Epithelial cell of proximal tubule (primary cell): ENCODE results near the gene IGSF8. TPM values are rescaled to one million over a fixed set of nuclear protein-coding genes. Genes with fewer than 3 reads are reported as not detected.

ENCODE experiments used
- DNase-seq: peaks from one replicate; pipeline ENCODE4 v3.0.0-alpha.2; 2011; ENCODE audit warnings: low read depth
- H3K4me3 ChIP-seq: 2 replicates; pipeline ENCODE4 v1.5.1; 2011; ENCODE audit warnings: low read depth, mild to moderate bottlenecking, low read length
- CTCF ChIP-seq: conservative IDR thresholded peaks from 2 replicates; pipeline ENCODE4 v1.5.1; 2012; ENCODE audit warnings: low read depth, mild to moderate bottlenecking, low read length
- total RNA-seq: library from RNA; depleted of rRNA; stranded (reverse); fragments of >200 nt; gene quantifications from 2 replicates; pipeline ENCODE4 v1.2.3, GENCODE V29; 2015

IGSF8 gene
- total RNA-seq, 1 donor from 2014 or later = 33.3 TPM

DNA sequence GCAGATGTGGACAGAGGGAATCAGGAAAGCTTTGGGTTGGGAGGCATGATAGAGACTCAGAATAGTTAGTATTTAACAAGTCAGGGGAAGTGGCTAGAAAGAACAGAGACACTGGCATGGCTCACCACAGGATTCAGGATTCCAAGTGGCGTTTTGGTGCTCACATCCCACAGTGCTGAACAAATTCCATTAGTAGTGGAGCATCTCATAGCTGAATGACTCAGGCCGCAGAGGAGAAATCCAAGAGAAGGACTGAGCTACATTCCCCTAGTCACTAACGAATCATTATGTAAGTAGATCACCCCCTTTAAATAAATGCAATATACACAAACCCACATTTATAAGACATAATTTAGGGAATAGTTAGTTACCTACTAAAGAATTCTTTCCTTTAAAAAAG lies 22.1 kb downstream of the IGSF8 start:
- no peak for DNase-seq
- no peak overlapping the region for H3K4me3 ChIP-seq
- TF ChIP-seq CTCF = no peak

DNA sequence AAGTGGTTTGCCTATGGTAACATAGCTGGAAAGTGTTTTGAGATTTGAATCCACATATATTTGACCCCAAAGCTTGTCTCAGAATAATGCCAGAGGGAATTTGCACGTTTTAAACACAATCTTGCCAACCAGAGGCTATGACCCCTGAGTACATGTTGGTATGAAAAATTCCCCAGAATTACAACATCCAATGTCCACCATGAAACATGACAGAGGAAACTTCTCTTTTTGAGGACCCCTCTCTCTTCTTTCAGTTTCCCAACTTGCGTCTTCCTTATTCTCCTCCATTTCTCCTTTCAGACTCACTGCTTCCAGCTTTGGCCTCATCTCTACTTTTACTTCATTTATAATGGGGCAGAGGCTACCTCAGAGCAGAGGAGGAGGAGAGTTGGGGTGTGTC lies 22.6 kb downstream of the IGSF8 start:
- no peak for TF ChIP-seq CTCF

GRCh38 chr1:160074865-160075264 lies 23.6 kb downstream of the IGSF8 start:
- H3K4me3 ChIP-seq = no peak overlapping the region
- no peak for DNase-seq
- no peak for TF ChIP-seq CTCF

More for the DNA sequence above, 22.6 kb downstream of the IGSF8 start:
- no peak for DNase-seq
- H3K4me3 ChIP-seq = no peak overlapping the region

DNA sequence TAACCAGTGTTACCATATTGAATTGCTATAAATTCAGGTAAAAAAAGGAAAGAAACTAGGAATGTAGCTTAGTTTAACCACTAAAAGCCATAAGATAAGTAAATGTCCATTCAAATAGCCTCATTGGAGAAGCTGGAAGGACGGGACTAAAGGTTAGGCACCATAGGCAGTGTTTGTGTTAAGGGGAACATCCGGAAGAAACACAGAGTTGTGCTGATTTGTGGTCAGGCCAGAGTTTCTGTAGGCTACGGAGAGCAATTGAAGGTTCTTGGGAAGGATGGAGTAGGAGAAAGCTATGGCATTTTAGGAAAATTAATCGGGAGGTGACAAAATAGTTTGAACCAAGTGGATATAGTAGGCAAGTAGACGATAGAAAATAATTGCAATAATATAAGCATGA lies 27.1 kb downstream of the IGSF8 start:
- no peak for DNase-seq
- H3K4me3 ChIP-seq = no peak overlapping the region
- no peak for TF ChIP-seq CTCF

DNA sequence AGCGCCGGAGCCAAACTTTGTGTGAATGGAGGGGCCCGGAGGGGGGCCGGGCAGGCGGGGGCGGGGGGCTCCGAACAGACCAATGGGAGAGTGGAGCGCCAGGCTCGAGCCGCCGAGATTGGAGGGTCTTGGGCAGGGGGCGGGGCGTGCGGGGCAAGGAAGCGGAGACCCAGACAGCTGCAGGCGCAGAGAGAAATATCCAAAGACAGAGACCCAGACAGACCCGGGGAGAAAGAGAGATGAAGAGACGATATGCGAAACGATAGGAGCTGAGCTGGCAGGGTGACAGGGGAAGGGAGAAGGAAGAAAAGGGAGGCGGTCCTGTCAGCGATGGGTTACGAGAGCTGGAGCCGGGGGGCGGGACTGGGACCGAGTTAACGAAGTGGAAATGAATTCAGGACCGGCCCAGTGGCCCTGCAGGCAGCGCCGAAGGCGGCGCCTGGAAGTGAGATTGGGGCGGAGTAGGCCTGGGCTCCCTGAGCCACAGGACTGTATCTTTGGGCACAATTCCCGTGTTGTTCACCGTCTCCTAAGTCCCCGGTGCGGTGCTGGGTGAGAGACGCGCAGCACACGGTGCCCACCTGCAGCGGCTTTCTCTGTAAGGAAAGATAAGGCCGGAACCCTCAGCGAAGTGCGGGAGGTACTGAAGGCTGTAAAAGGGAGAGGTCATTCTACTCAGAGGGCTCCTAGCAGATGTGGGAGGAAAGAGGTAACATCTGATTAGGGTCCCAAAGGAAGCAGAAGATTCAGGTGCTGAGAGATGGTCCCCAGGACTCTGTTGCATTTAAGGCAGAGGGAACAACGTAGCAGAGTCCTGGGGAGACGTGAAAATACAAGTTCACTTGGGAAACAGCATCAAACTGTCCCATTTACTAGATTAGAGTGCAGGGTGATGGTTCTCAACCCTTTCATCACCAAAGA lies 27.9 kb downstream of the IGSF8 start:
- no peak for TF ChIP-seq CTCF
- no peak for DNase-seq

DNA sequence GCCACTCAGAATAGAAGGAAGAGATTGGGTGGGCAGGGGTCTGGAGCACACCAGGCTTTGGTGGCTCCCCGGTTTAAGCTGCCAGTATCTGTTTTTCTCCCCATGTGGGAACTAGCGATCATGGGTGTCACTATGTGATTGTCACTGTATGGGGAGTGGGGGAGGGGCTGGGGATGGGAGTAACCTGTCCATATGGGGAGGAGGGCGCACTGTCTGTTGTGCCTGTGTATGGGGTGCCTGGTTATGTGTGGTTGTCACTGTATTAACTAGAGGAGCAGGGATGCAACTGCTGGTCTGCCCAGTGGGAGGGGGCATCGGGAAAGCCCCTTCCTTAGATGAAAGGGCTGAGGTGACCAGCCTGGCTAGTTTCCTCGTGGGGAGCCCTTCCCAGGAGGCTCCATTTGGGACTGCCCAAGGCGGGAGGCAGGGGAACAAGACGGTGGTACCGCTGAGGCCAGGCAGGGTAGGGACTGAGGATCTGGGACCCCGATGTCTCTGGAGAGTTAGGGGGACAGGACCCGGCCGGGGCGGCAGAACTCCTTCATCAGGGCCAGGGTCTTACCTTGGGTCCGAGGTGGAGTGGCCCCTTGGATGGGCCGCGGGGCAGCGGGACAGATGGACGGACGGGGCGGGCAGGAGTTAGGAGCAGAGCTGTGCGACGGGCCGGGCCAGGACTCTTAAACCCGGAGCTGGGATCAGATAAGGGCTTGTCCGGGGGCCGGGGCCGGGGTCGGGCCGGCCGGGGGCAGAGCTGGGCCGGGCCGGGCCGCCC lies 28.8 kb downstream of the IGSF8 start, which contains the start of gene KCNJ10:
TSS of gene KCNJ10 (minus strand) at position 701 of the 772 bp plus-strand sequence. CDS start 27,628 bp downstream, outside the sequence.
- TF ChIP-seq CTCF = no peak
- no peak for DNase-seq
- H3K4me3 ChIP-seq = peak within 1 kb of the TSS; percentile 47

More for the DNA sequence above, 27.9 kb downstream of the IGSF8 start:
- peak overlapping the region; percentile 47 for H3K4me3 ChIP-seq
